OCI-LY1 (cell line): ENCODE data around the gene CD79A.

Experiments used
- CTCF ChIP-seq: fragments of 200-600 bp; sonication (generic), shearing (Covaris generic); IDR thresholded peaks from 2 replicates; pipeline ENCODE4 v1.5.1; 2017; ENCODE audit warnings: mild to moderate bottlenecking, antibody characterized with exemption, low read length, moderate library complexity, mixed read lengths
- EZH2 ChIP-seq: fragments of 200-600 bp; sonication (generic), shearing (Covaris generic); IDR thresholded peaks from 2 replicates; pipeline ENCODE4 v1.8.0; 2017; ENCODE audit warnings: borderline replicate concordance, mixed run types, mild to moderate bottlenecking, antibody characterized with exemption, low read length, moderate library complexity, mixed read lengths

DNA sequence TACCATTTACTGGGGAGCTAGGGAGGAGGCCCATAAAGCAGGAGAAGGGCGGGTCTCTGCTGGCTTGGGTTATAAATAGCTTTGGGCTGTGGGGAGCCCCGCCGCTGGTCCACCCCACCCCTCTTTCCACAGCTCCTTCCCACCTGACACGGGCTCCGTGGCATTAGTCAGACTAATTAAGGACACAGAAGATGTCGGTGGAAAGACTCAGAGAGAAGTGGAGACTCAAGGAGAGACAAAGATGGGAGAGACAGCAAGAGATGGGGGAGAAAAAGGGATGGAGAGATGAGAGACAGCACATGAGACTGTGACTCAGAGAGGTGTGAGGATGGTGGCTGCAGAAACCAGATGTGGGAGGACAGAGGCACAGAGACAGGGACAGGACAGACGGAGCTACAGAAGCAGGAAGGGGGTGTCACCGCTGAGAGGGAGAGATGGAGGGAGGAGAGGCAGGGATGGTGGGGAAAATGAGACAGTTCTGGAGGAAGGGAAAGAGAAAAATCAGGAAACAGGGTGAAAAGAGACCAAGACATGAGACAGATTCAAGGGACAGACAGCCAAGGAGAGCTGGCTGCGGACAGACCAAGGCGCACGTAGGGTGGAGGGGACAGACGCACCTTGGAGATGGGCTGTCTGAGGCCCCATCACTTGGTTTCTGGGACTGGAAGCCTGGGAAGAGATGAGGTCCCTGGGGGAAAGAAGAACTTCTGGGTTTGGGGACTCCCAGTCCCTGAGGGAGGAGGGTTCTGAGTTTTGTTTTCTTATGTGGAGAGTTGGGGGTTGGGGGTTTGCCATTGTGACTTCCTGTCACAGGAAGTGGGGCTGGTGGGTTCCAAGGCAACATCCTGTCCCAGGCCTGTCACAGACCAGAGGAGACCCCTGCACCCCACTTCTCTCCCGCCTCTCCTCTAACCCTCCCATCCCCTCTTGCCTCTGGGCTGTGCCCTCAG lies 10.0 kb downstream of the CD79A start:
- no peak for TF ChIP-seq CTCF
- TF ChIP-seq EZH2 = no peak
